K562 (cell line): ENCODE results near the gene PSMC4. TPM values are rescaled to one million over a fixed set of nuclear protein-coding genes. Genes with fewer than 3 reads are reported as not detected.

Experiments used
- DDX20 ChIP-seq: fragments of 450-650 bp; IDR thresholded peaks from 2 replicates; pipeline ENCODE4 v1.6.1; 2016; ENCODE audit warnings: missing genetic modification characterization, low read depth, mild to moderate bottlenecking, missing compliant biosample characterization, moderate library complexity
- GTF2B ChIP-seq: IDR thresholded peaks from 2 replicates; pipeline ENCODE4 v1.6.1; 2011; ENCODE audit not compliant: insufficient read length; ENCODE audit errors: extremely low read depth
- RAD21 ChIP-seq, 2 experiments: fragments of 250-450 bp in 1 of 2; fragments of 450-650 bp in 1 of 2; sonication (Bioruptor Pico) in 1 of 2; formaldehyde crosslinking in 1 of 2; IDR thresholded peaks in 1 of 2; conservative IDR thresholded peaks in 1 of 2; 2 replicates each; pipeline versions ENCODE4 v1.4.0 to v1.8.0; 2020 to 2022; ENCODE audit warnings: mild to moderate bottlenecking in 2 of 2, moderate library complexity in 1 of 2
- RBM25 ChIP-seq: fragments of 200-400 bp; formaldehyde crosslinking; IDR thresholded peaks from 2 replicates; pipeline ENCODE4 v1.6.1; 2018; ENCODE audit warnings: low read length, low read depth, moderate library complexity; ENCODE audit not compliant: severe bottlenecking
- TAL1 ChIP-seq: fragments of 450-650 bp; IDR thresholded peaks from 2 replicates; pipeline ENCODE4 v1.6.1; 2016; ENCODE audit warnings: mild to moderate bottlenecking
- TGIF2 ChIP-seq: sonication (generic); formaldehyde crosslinking; IDR thresholded peaks from 2 replicates; pipeline ENCODE4 v1.8.1; 2022; ENCODE audit warnings: mild to moderate bottlenecking, missing genetic modification reagents, moderate library complexity
- ZNF280B ChIP-seq: fragments of 250-450 bp; sonication (Bioruptor Pico); IDR thresholded peaks from 2 replicates; pipeline ENCODE4 v1.5.1; 2021; ENCODE audit warnings: mild to moderate bottlenecking
- ZNF347 ChIP-seq: fragments of 450-650 bp; formaldehyde crosslinking; IDR thresholded peaks from 2 replicates; pipeline ENCODE4 v1.4.0; 2020; ENCODE audit warnings: low read depth, mild to moderate bottlenecking, moderate library complexity
- ZNF561 ChIP-seq: fragments of 450-650 bp; formaldehyde crosslinking; conservative IDR thresholded peaks from 2 replicates; pipeline ENCODE4 v1.4.0; 2020; ENCODE audit warnings: mild to moderate bottlenecking, moderate library complexity
- ZNF707 ChIP-seq: fragments of 250-450 bp; sonication (Bioruptor Pico); conservative IDR thresholded peaks from 2 replicates; pipeline ENCODE4 v1.8.0; 2022; ENCODE audit warnings: inconsistent platforms, mild to moderate bottlenecking, moderate library complexity
- polyA plus RNA-seq, 8 experiments: library from polyadenylated mRNA; depleted of rRNA in 4 of 8; stranded (reverse) in 5 of 8; unstranded in 3 of 8; fragments of >200 nt; fragmentation: Nextera tagmentation in 2 of 8; fragmentation: Illumina TruSeq in 1 of 8; extraction: Ambion mirVana in 2 of 8; extraction: Trizol in 1 of 8; gene quantifications; 2 replicates each; pipeline versions ENCODE4 v1.2.1 to v1.2.3, GENCODE V29; 2011 to 2014; ENCODE audit warnings: inconsistent platforms in 1 of 8, missing spikeins in 1 of 8
- total RNA-seq, 7 experiments: library from RNA; depleted of rRNA in 6 of 7; stranded (reverse); fragments of >200 nt in 6 of 7; fragmentation: Illumina TruSeq in 2 of 7; extraction: Trizol in 2 of 7; gene quantifications; 2 replicates each; pipeline versions ENCODE4 v1.2.1 to v1.2.3, GENCODE V29; 2011 to 2021; ENCODE audit warnings: low replicate concordance in 1 of 7
- TF ChIP-seq, protein P1 (sequence below), 3 experiments: fragments of 200-800 bp in 1 of 3; fragments of 250-450 bp in 1 of 3; fragments of 450-650 bp in 1 of 3; sonication (Bioruptor Pico) in 1 of 3; sonication (Bioruptor generic) in 1 of 3; formaldehyde crosslinking in 1 of 3; IDR thresholded peaks; 2 replicates each; pipeline versions ENCODE4 v1.6.1 to v1.8.0; 2016 to 2022; ENCODE audit warnings: mild to moderate bottlenecking in 2 of 3, missing genetic modification characterization in 2 of 3, missing compliant biosample characterization in 1 of 3, moderate library complexity in 1 of 3
- TF ChIP-seq, protein P2 (sequence below), 2 experiments: fragments of 450-650 bp; conservative IDR thresholded peaks; 2 replicates each; pipeline ENCODE4 v1.6.1; 2017; ENCODE audit warnings: mild to moderate bottlenecking in 2 of 2, moderate library complexity in 2 of 2
- TF ChIP-seq, protein P3 (sequence below): fragments of 450-650 bp; formaldehyde crosslinking; IDR thresholded peaks from 2 replicates; pipeline ENCODE4 v1.4.0; 2022; ENCODE audit warnings: missing genetic modification characterization

Gene PSMC4
- total and polyA plus RNA-seq, 9 of the 15 experiments (the other 6 are each of a cell fraction or from before 2014, with no cell fraction given): 45.9 to 475 (median 142) TPM

DNA sequence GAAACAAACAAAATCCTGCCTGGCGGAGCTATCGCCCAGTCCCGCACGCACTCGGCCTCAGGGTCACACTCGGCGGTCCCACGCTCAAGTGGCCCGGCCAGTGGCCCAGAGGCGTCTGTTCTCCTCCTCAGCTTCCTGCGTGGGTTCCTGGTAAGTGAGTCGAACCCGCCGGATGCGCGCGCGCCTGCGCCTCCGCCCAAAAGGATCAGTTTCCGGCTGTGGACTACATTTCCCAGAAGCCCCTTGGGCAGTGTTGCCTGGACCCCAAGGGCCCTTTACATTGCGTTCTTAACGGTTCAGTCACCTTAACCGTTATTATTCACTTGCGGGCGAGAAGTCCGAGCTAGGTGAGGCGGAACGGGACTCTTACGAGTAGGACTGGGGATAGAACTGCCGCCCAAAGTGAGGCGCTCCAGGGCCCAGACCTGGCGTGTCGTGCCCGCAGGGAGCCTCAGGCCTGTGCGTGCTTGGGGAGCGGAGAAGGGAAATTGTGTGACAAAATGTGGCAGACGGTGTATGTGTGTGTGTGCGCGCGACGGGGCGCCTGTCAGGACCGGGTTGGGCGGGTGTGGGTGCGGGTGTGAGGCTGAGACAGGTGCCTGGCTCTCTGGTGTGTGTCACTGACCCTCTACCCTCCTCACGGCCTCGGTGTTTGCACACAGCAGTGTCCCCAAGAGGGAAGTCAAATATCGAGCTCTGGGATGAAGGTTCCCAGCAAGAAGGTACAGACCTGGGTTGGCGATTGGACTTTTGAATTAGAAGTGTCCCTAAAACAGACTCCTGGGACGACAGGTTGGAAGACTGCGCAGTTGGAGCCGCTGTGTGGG lies 26.1 kb downstream of the PSMC4 start, which contains the start of gene ZNF546 (continued):
- TF ChIP-seq, protein P1, sequence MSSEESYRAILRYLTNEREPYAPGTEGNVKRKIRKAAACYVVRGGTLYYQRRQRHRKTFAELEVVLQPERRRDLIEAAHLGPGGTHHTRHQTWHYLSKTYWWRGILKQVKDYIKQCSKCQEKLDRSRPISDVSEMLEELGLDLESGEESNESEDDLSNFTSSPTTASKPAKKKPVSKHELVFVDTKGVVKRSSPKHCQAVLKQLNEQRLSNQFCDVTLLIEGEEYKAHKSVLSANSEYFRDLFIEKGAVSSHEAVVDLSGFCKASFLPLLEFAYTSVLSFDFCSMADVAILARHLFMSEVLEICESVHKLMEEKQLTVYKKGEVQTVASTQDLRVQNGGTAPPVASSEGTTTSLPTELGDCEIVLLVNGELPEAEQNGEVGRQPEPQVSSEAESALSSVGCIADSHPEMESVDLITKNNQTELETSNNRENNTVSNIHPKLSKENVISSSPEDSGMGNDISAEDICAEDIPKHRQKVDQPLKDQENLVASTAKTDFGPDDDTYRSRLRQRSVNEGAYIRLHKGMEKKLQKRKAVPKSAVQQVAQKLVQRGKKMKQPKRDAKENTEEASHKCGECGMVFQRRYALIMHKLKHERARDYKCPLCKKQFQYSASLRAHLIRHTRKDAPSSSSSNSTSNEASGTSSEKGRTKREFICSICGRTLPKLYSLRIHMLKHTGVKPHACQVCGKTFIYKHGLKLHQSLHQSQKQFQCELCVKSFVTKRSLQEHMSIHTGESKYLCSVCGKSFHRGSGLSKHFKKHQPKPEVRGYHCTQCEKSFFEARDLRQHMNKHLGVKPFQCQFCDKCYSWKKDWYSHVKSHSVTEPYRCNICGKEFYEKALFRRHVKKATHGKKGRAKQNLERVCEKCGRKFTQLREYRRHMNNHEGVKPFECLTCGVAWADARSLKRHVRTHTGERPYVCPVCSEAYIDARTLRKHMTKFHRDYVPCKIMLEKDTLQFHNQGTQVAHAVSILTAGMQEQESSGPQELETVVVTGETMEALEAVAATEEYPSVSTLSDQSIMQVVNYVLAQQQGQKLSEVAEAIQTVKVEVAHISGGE (CRISPR knock-in tag; IDR thresholded peaks at IDR 0.05): peak in 2 of 3 experiments; percentile 26 to 93; a peak in 3 of 6 replicates
- no peak for TF ChIP-seq RAD21 (CRISPR knock-in tag; conservative IDR thresholded peaks at IDR 0.05 in 1 of 2, IDR thresholded peaks at IDR 0.05 in 1 of 2)
- TF ChIP-seq, protein P2, sequence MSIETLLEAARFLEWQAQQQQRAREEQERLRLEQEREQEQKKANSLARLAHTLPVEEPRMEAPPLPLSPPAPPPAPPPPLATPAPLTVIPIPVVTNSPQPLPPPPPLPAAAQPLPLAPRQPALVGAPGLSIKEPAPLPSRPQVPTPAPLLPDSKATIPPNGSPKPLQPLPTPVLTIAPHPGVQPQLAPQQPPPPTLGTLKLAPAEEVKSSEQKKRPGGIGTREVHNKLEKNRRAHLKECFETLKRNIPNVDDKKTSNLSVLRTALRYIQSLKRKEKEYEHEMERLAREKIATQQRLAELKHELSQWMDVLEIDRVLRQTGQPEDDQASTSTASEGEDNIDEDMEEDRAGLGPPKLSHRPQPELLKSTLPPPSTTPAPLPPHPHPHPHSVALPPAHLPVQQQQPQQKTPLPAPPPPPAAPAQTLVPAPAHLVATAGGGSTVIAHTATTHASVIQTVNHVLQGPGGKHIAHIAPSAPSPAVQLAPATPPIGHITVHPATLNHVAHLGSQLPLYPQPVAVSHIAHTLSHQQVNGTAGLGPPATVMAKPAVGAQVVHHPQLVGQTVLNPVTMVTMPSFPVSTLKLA (conservative IDR thresholded peaks at IDR 0.05): peak; percentile 61 to 67; a peak in 2 of 4 replicates
- no peak for TF ChIP-seq RBM25
- no peak for TF ChIP-seq DDX20
- TF ChIP-seq TGIF2 (CRISPR knock-in tag): no peak
- TF ChIP-seq GTF2B: no peak
- TF ChIP-seq ZNF561 (CRISPR knock-in tag): no peak
- TF ChIP-seq, protein P3, sequence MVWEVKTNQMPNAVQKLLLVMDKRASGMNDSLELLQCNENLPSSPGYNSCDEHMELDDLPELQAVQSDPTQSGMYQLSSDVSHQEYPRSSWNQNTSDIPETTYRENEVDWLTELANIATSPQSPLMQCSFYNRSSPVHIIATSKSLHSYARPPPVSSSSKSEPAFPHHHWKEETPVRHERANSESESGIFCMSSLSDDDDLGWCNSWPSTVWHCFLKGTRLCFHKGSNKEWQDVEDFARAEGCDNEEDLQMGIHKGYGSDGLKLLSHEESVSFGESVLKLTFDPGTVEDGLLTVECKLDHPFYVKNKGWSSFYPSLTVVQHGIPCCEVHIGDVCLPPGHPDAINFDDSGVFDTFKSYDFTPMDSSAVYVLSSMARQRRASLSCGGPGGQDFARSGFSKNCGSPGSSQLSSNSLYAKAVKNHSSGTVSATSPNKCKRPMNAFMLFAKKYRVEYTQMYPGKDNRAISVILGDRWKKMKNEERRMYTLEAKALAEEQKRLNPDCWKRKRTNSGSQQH (CRISPR knock-in tag): peak; percentile 62; the same call in 1 of the 2 replicates
- no peak for TF ChIP-seq ZNF347 (CRISPR knock-in tag)
- no peak for TF ChIP-seq ZNF280B (CRISPR knock-in tag)
- no peak for TF ChIP-seq TAL1
- no peak for TF ChIP-seq ZNF707 (CRISPR knock-in tag)
